SK-N-SH treated with all-trans-retinoic acid at 6 μM for 48 hours (cell line): ENCODE measurements around the gene L2HGDH.

ENCODE experiments used
- ARNTL ChIP-seq: fragments of 450-650 bp; formaldehyde crosslinking; IDR thresholded peaks from 2 replicates; pipeline ENCODE4 v1.5.0; 2020; ENCODE audit warnings: low read depth, mild to moderate bottlenecking, moderate library complexity, borderline replicate concordance
- OSR1 ChIP-seq: fragments of 250-450 bp; sonication (Bioruptor Pico); IDR thresholded peaks from 2 replicates; pipeline ENCODE4 v1.8.0; 2022; ENCODE audit warnings: moderate library complexity, mild to moderate bottlenecking, inconsistent platforms
- RARB ChIP-seq: fragments of 250-450 bp; sonication (Bioruptor Pico); IDR thresholded peaks from 2 replicates; pipeline ENCODE4 v1.8.0; 2021; ENCODE audit warnings: mild to moderate bottlenecking, moderate library complexity
- ZFP30 ChIP-seq: fragments of 450-650 bp; formaldehyde crosslinking; IDR thresholded peaks from 2 replicates; pipeline ENCODE4 v1.5.0; 2022; ENCODE audit warnings: mild to moderate bottlenecking, moderate library complexity
- TF ChIP-seq, protein P1 (sequence below): fragments of 250-450 bp; sonication (Bioruptor Pico); IDR thresholded peaks from 2 replicates; pipeline ENCODE4 v1.5.0; 2020; ENCODE audit warnings: mild to moderate bottlenecking, moderate library complexity
- TF ChIP-seq, protein P2 (sequence below): fragments of 250-450 bp; sonication (Bioruptor Pico); IDR thresholded peaks from 2 replicates; pipeline ENCODE4 v1.8.0; 2021; ENCODE audit warnings: low read depth, mild to moderate bottlenecking, moderate library complexity, borderline replicate concordance
- TF ChIP-seq, protein P3 (sequence below): fragments of 250-450 bp; sonication (Bioruptor Pico); IDR thresholded peaks from 2 replicates; pipeline ENCODE4 v1.5.1; 2020; ENCODE audit warnings: low read depth, mild to moderate bottlenecking, moderate library complexity
- TF ChIP-seq, protein P4 (sequence below): fragments of 250-450 bp; sonication (Bioruptor Pico); IDR thresholded peaks from 2 replicates; pipeline ENCODE4 v1.8.0; 2020; ENCODE audit warnings: mild to moderate bottlenecking, moderate library complexity, borderline replicate concordance

DNA sequence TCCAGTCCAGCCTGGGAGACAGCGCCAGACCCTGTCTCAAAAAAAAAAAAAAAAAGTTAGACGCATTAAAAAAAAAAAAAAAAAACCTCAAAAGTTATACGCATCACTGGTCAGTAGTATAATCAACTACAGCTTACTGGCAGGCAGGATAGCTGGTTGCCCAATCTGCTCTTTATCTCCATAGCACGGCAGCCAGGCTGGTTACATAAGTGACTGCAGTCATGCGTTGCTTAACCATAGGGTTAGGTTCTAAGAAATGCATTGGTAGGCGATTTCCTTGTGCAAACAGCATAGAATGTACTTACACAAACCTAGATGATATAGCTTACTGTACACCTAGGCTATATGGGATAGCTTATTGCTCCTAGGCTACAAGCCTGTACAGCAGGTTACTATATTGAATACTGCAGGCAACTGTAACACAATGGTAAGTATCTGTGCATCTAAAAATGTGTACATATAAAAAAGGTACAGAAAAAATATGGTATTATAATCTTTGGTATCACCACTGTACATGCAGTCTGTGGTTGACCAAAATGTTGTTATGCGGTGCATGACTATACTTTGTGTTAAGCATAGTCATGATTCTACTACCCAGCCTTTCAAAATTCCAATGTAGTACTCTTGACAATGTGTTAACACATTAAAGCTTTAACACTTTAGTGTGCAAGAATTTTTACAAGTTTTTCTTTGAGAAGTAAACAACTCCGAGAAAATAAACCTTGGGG, 8.1 kb downstream of the L2HGDH start:
- TF ChIP-seq, protein P1, sequence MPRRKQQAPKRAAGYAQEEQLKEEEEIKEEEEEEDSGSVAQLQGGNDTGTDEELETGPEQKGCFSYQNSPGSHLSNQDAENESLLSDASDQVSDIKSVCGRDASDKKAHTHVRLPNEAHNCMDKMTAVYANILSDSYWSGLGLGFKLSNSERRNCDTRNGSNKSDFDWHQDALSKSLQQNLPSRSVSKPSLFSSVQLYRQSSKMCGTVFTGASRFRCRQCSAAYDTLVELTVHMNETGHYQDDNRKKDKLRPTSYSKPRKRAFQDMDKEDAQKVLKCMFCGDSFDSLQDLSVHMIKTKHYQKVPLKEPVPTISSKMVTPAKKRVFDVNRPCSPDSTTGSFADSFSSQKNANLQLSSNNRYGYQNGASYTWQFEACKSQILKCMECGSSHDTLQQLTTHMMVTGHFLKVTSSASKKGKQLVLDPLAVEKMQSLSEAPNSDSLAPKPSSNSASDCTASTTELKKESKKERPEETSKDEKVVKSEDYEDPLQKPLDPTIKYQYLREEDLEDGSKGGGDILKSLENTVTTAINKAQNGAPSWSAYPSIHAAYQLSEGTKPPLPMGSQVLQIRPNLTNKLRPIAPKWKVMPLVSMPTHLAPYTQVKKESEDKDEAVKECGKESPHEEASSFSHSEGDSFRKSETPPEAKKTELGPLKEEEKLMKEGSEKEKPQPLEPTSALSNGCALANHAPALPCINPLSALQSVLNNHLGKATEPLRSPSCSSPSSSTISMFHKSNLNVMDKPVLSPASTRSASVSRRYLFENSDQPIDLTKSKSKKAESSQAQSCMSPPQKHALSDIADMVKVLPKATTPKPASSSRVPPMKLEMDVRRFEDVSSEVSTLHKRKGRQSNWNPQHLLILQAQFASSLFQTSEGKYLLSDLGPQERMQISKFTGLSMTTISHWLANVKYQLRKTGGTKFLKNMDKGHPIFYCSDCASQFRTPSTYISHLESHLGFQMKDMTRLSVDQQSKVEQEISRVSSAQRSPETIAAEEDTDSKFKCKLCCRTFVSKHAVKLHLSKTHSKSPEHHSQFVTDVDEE, result no peak
- no peak for TF ChIP-seq ZFP30
- TF ChIP-seq RARB (CRISPR knock-in tag), result no peak
- TF ChIP-seq, protein P2, sequence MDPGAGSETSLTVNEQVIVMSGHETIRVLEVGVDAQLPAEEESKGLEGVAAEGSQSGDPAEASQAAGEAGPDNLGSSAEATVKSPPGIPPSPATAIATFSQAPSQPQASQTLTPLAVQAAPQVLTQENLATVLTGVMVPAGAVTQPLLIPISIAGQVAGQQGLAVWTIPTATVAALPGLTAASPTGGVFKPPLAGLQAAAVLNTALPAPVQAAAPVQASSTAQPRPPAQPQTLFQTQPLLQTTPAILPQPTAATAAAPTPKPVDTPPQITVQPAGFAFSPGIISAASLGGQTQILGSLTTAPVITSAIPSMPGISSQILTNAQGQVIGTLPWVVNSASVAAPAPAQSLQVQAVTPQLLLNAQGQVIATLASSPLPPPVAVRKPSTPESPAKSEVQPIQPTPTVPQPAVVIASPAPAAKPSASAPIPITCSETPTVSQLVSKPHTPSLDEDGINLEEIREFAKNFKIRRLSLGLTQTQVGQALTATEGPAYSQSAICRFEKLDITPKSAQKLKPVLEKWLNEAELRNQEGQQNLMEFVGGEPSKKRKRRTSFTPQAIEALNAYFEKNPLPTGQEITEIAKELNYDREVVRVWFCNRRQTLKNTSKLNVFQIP (CRISPR knock-in tag), result no peak
- TF ChIP-seq, protein P3, sequence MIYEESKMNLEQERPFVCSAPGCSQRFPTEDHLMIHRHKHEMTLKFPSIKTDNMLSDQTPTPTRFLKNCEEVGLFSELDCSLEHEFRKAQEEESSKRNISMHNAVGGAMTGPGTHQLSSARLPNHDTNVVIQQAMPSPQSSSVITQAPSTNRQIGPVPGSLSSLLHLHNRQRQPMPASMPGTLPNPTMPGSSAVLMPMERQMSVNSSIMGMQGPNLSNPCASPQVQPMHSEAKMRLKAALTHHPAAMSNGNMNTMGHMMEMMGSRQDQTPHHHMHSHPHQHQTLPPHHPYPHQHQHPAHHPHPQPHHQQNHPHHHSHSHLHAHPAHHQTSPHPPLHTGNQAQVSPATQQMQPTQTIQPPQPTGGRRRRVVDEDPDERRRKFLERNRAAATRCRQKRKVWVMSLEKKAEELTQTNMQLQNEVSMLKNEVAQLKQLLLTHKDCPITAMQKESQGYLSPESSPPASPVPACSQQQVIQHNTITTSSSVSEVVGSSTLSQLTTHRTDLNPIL (CRISPR knock-in tag), result no peak
- TF ChIP-seq OSR1 (CRISPR knock-in tag), result no peak
- no peak for TF ChIP-seq ARNTL (CRISPR knock-in tag)
- TF ChIP-seq, protein P4, sequence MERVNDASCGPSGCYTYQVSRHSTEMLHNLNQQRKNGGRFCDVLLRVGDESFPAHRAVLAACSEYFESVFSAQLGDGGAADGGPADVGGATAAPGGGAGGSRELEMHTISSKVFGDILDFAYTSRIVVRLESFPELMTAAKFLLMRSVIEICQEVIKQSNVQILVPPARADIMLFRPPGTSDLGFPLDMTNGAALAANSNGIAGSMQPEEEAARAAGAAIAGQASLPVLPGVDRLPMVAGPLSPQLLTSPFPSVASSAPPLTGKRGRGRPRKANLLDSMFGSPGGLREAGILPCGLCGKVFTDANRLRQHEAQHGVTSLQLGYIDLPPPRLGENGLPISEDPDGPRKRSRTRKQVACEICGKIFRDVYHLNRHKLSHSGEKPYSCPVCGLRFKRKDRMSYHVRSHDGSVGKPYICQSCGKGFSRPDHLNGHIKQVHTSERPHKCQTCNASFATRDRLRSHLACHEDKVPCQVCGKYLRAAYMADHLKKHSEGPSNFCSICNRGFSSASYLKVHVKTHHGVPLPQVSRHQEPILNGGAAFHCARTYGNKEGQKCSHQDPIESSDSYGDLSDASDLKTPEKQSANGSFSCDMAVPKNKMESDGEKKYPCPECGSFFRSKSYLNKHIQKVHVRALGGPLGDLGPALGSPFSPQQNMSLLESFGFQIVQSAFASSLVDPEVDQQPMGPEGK (CRISPR knock-in tag), result no peak
